Fibroblast of skin of abdomen (primary cell): ENCODE data around the gene YPEL2.
"Not testable (repeated sequence)": the region's sequence is repeated elsewhere in the genome, so short reads cannot be mapped to it uniquely, and the experiment has no call there.

Experiments used
- DNase-seq: peaks from one replicate; pipeline ENCODE4 v3.0.0-alpha.2; 2013

YPEL2 gene

DNA sequence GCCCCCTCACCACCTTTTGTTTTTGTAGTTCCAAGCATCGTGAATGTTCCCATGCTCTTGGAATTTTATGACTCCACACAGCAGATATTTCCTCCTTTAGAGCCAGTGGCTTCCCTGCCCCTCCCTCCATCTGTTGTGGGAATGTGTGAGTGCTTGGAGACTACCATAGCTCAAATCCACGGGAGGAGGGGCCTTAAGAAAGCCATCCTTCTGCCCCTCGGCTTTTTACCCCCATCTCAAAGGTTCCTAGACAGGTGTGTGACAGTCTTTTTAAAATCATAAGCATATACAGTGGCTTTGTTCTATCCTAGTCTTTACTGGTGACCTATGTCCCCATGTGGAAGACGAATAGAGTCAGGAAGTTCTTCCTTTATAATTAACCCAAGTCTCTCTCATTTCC lies 47.2 kb downstream of the YPEL2 start:
- peak; percentile 89 for DNase-seq

GRCh38 chr17:59380474-59380873 lies 49.0 kb downstream of the YPEL2 start:
- DNase-seq, result no peak

DNA sequence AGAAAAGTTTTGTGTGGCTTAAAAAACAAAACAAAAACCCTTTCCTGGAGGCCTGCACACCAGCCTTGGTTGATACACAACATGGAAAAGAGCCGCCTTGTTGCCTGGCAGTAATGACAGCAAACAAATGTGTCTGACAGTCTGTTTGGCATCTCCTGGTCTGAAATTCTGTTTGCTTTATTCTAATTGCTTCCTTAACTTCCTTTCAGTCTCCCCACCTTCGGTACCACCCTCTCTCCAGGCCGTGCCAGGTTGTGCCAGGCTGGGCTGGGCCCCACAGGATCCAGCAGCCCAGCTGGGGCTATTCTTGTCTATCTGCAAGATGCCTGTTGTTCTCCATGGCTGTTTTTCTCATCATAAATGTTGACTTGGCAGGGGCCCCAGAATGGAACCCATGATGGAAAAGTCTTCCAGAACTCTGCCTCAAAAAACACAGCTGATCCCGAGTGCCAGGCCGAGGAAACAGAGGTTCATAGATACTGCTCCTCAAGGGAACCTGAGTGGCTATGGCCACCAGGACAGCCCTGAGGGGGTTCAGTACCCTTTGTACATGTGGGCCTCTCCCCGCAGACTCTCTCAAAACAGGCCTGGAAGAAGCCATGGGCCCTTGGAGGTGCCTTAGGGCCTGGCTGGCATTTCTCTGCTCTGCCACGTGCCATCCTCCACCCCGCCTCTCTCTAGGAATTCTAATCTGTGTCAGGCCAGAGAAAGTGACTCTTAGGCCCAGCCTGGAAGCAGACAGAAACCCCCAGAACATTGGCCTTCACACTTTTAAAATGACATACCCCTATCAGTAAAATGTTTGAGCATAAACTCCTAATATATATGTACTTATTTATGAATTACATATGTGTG lies 50.5 kb downstream of the YPEL2 start:
- no peak for DNase-seq

GRCh38 chr17:59383893-59384292 lies 52.4 kb downstream of the YPEL2 start:
- no peak for DNase-seq

- no peak for DNase-seq
Measured at GRCh38 chr17:59387351-59388068, 56.1 kb downstream of the YPEL2 start.

- DNase-seq, result no peak
Measured at GRCh38 chr17:59388069-59388556, 56.7 kb downstream of the YPEL2 start.

DNA sequence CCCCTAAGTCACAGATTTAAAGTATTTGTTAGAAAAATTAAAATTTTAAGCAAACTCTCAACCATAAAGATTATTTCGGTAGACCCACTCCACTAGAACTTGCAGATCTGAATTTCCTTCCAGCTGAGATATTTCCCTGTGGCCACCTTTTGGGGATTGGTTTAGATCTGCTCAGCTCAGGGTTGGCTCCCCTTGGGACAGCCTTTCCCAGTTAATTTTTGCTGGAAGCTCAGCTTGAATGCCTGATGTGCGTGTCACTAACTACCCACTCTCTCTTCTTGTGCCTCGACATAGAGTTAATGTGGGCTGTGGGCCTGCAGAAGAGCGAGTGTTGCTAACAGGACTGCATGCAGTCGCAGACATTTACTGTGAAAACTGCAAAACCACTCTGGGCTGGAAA lies 57.6 kb downstream of the YPEL2 start:
- no peak for DNase-seq

DNA sequence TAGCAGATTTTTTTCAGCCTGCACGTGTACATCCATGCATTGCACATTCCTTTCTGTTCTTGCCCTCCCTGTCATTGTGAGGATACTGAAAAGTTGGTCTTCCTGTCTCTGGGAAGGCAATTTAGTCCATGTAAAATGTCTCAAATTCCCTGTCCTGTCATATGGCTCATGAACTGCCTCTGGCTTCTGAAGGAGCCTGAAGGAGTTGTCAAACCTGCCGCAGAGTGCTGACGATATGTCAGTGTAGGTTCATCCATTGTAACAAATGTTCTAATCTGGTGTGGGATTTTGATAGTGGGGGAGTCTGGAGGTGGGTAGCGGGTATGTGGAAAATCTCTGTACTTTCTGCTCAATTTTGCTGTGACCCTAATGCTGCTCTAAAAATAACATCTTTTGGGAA lies 59.6 kb downstream of the YPEL2 start:
- no peak for DNase-seq

DNA sequence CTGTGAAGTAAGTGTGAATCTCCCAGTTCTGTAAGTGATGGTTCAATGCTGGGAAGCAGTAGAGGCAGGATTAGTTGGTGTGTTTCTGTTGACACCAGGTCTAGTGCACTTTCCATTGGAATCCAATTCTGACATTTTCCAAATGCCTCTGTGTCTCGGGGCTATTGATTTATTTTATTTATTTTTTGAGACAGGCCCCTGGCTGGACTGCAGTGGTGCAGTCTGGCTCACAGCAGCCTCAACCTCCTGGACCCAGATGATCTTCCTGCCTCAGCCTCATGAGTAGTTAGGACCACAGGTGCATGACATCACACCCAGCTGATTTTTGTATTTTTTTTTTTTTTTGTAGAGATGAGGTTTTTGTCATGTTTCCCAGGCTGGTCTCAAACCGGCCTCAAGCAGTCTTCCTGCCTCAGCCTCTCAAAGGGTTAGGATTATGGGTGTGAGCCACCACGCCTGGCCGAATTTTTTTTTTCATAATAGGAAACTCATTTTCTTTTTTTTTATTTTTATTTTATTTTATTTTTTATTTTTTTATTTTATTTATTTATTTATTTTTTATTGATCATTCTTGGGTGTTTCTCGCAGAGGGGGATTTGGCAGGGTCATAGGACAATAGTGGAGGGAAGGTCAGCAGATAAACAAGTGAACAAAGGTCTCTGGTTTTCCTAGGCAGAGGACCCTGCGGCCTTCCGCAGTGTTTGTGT lies 61.7 kb downstream of the YPEL2 start:
- DNase-seq, result no peak

GRCh38 chr17:59393742-59394410 lies 62.4 kb downstream of the YPEL2 start:
- not testable (repeated sequence) for DNase-seq

GRCh38 chr17:59396134-59396826 lies 64.8 kb downstream of the YPEL2 start:
- DNase-seq, result no peak

DNA sequence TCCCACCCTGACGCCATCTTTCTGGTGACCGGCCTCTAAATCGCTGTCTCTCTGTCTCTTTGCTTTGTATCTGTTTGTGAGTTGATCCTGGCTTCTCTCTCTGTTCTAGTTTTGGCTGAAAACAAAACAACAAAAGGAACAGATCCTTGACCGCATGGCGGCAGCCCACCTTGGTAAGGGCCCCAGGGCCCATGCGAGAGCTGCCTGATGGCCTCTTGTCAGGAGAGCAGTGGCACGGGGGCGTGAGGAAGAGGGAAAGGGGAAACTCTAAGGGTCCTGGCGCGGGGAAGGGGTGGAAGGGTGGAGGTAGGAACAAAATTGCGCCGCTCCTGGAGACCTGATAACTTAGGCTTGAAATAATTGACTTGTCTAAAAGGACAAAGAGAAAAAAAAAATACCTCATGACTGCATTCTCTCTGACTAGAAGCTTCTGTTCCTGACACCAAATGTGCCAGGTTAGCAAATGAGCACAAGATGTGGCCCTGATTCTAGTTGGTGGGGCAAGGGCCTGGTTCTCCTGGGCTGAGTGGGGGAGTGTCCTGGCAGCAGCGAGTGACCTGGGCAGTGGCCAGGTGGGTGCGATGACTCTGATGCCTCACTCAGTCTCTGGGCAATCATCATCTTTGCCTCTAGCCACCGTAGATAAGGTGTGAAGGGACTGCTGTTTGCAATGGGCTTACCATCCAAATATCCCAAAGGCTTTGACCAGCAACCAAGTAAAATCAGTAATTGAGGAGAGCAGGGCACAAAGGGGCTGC lies 66.0 kb downstream of the YPEL2 start:
- no peak for DNase-seq

GRCh38 chr17:59399914-59400313 lies 68.5 kb downstream of the YPEL2 start:
- DNase-seq, result no peak

- no peak for DNase-seq
Measured at GRCh38 chr17:59400858-59401257, 69.4 kb downstream of the YPEL2 start.

GRCh38 chr17:59401274-59401673 lies 69.8 kb downstream of the YPEL2 start:
- no peak for DNase-seq

GRCh38 chr17:59401725-59402124 lies 70.3 kb downstream of the YPEL2 start:
- no peak for DNase-seq

DNA sequence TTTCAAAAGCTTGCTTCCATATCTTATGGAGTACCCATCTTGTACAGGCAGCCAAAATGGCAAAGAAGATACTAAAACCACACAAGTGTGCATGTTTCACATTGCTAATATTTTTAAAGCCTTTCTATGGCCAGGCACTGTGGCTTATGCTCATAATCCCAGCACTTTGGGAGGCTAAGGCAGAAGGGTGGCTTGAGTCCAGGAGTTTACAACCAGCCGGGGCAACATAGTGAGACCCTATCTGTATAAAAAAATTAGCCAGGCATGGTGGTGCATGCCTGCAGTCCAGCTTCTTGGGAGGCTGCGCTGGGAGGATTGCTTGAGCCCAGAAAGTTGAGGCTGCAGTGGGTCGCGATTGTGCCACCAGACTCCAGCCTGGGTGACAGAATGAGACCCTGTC lies 71.3 kb downstream of the YPEL2 start:
- no peak for DNase-seq

DNA sequence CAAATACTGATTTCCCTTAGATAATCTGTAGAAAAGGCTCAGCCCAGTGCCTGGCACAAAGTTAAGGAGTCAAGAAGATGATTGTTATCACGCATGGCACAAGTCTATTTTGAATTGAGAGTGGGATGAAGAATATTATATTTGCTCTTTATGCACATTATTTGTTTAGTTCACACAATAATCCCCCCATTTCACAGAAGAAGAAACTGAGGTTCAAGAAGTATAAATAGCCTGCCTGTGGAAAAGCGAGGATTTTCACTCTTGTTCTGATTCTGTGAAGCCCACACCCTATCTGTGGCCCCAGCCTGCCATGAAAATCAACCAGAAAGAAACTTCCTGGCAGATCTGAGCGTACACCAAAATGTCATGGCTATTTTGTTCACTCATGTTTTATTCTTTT lies 73.0 kb downstream of the YPEL2 start:
- no peak for DNase-seq

GRCh38 chr17:59405944-59406705 lies 74.7 kb downstream of the YPEL2 start:
- no peak for DNase-seq

GRCh38 chr17:59406808-59407381 lies 75.4 kb downstream of the YPEL2 start:
- DNase-seq, result peak; percentile 43
